SK-N-MC (cell line): Measurements from ENCODE around the gene NTF3.

ENCODE experiments used
- EZH2 ChIP-seq: fragments of 200-600 bp; sonication (generic); IDR thresholded peaks from one replicate; pipeline ENCODE4 v1.6.1; 2017; ENCODE audit warnings: antibody characterized with exemption
- FOXP2 ChIP-seq: optimal IDR thresholded peaks from 2 replicates; pipeline ENCODE3; 2011; ENCODE audit warnings: mild to moderate bottlenecking, moderate library complexity; ENCODE audit not compliant: insufficient read depth; ENCODE audit errors: extremely low read length, control extremely low read depth
- POLR2AphosphoS5 ChIP-seq: IDR thresholded peaks from 2 replicates; pipeline ENCODE4 v1.6.1; 2012; ENCODE audit warnings: mild to moderate bottlenecking, low read depth, low read length, borderline replicate concordance

- TF ChIP-seq POLR2AphosphoS5, result no peak
- TF ChIP-seq EZH2, result no peak
- no peak for TF ChIP-seq FOXP2
These were observed 49.7 kb downstream of the NTF3 start for GRCh38 chr12:5481645-5482044.
